ENCODE measurements around the gene COPG2. TPM values are rescaled to one million over a fixed set of nuclear protein-coding genes. Genes with fewer than 3 reads are reported as not detected.
"Not testable (repeated sequence)": the region's sequence is repeated elsewhere in the genome, so short reads cannot be mapped to it uniquely, and the experiment has no call there.

The COPG2 gene
- total RNA-seq, 1 experiment from 2014 or later = 45.7 TPM

- DNase-seq = no peak
- no peaks in the 10 kb centered on the region for H3K27me3 ChIP-seq (ENCODE audit: control insufficient read depth, insufficient read depth, low read length)
- no peaks in the 10 kb centered on the region for H3K36me3 ChIP-seq (replicated peaks; ENCODE audit: control insufficient read depth, insufficient read depth, low read length)
- no peak overlapping the region for H3K4me3 ChIP-seq (ENCODE audit: insufficient read depth, low read depth, low read length)
These were observed 102.2 kb downstream of the COPG2 start for GRCh38 chr7:130566168-130566897.

GRCh38 chr7:130560972-130561371 is 107.6 kb downstream of the COPG2 start:
- Histone ChIP-seq H3K36me3 (replicated peaks; ENCODE audit: control insufficient read depth, insufficient read depth, low read length) (no peaks in the 10 kb centered on the region), H3K27me3 (ENCODE audit: control insufficient read depth, insufficient read depth, low read length) (no peaks in the 10 kb centered on the region), H3K4me3 (ENCODE audit: insufficient read depth, low read depth, low read length) (no peak overlapping the region)
- DNase-seq = no peak

GRCh38 chr7:130559184-130559583 is 109.4 kb downstream of the COPG2 start:
- H3K4me3 ChIP-seq (ENCODE audit: insufficient read depth, low read depth, low read length) = no peak overlapping the region
- no peak for DNase-seq
- no peaks in the 10 kb centered on the region for H3K36me3 ChIP-seq (replicated peaks; ENCODE audit: control insufficient read depth, insufficient read depth, low read length)
- no peaks in the 10 kb centered on the region for H3K27me3 ChIP-seq (ENCODE audit: control insufficient read depth, insufficient read depth, low read length)

- H3K27me3 ChIP-seq (ENCODE audit: control insufficient read depth, insufficient read depth, low read length) = no peaks in the 10 kb centered on the region
- peaks cover 1% of the 10 kb centered on the region; the same call in 1 of the 2 replicates for H3K36me3 ChIP-seq (replicated peaks; ENCODE audit: control insufficient read depth, insufficient read depth, low read length)
- H3K4me3 ChIP-seq (ENCODE audit: insufficient read depth, low read depth, low read length) = no peak overlapping the region
- DNase-seq = no peak
These were observed 114.1 kb downstream of the COPG2 start for GRCh38 chr7:130554481-130554880.

GRCh38 chr7:130553398-130554029 is 115.0 kb downstream of the COPG2 start:
- peaks cover 1% of the 10 kb centered on the region; the same call in 1 of the 2 replicates for H3K36me3 ChIP-seq (replicated peaks; ENCODE audit: control insufficient read depth, insufficient read depth, low read length)
- no peak overlapping the region for H3K4me3 ChIP-seq (ENCODE audit: insufficient read depth, low read depth, low read length)
- no peak for DNase-seq
- H3K27me3 ChIP-seq (ENCODE audit: control insufficient read depth, insufficient read depth, low read length) = no peaks in the 10 kb centered on the region

GRCh38 chr7:130544356-130544755 is 124.2 kb downstream of the COPG2 start:
- Histone ChIP-seq H3K36me3 (replicated peaks; ENCODE audit: control insufficient read depth, insufficient read depth, low read length) (peaks cover 5% of the 10 kb centered on the region), H3K27me3 (ENCODE audit: control insufficient read depth, insufficient read depth, low read length) (no peaks in the 10 kb centered on the region), H3K4me3 (ENCODE audit: insufficient read depth, low read depth, low read length) (no peak overlapping the region)
- no peak for DNase-seq

GRCh38 chr7:130543487-130544010 is 125.0 kb downstream of the COPG2 start:
- Histone ChIP-seq H3K36me3 (replicated peaks; ENCODE audit: control insufficient read depth, insufficient read depth, low read length) (peaks cover 5% of the 10 kb centered on the region), H3K4me3 (ENCODE audit: insufficient read depth, low read depth, low read length) (no peak overlapping the region), H3K27me3 (ENCODE audit: control insufficient read depth, insufficient read depth, low read length) (no peaks in the 10 kb centered on the region)
- no peak for DNase-seq

GRCh38 chr7:130542297-130542696 is 126.3 kb downstream of the COPG2 start:
- H3K27me3 ChIP-seq (ENCODE audit: control insufficient read depth, insufficient read depth, low read length); H3K36me3 ChIP-seq (replicated peaks; ENCODE audit: control insufficient read depth, insufficient read depth, low read length); DNase-seq; H3K4me3 ChIP-seq (ENCODE audit: insufficient read depth, low read depth, low read length): not testable (repeated sequence)

GRCh38 chr7:130541287-130541686 is 127.3 kb downstream of the COPG2 start:
- H3K36me3 ChIP-seq (replicated peaks; ENCODE audit: control insufficient read depth, insufficient read depth, low read length); DNase-seq; H3K4me3 ChIP-seq (ENCODE audit: insufficient read depth, low read depth, low read length); H3K27me3 ChIP-seq (ENCODE audit: control insufficient read depth, insufficient read depth, low read length): not testable (repeated sequence)

GRCh38 chr7:130537894-130538293 is 130.7 kb downstream of the COPG2 start:
- not testable (repeated sequence) for H3K4me3 ChIP-seq (ENCODE audit: insufficient read depth, low read depth, low read length); DNase-seq; H3K27me3 ChIP-seq (ENCODE audit: control insufficient read depth, insufficient read depth, low read length); H3K36me3 ChIP-seq (replicated peaks; ENCODE audit: control insufficient read depth, insufficient read depth, low read length)

GRCh38 chr7:130529417-130529816 is 139.1 kb downstream of the COPG2 start:
- Histone ChIP-seq H3K27me3 (ENCODE audit: control insufficient read depth, insufficient read depth, low read length) (no peaks in the 10 kb centered on the region), H3K4me3 (ENCODE audit: insufficient read depth, low read depth, low read length) (no peak overlapping the region), H3K36me3 (replicated peaks; ENCODE audit: control insufficient read depth, insufficient read depth, low read length) (no peaks in the 10 kb centered on the region; the same call in 1 of the 2 replicates)
- DNase-seq = no peak

GRCh38 chr7:130527752-130528355 is 140.7 kb downstream of the COPG2 start:
- H3K27me3 ChIP-seq (ENCODE audit: control insufficient read depth, insufficient read depth, low read length); H3K36me3 ChIP-seq (replicated peaks; ENCODE audit: control insufficient read depth, insufficient read depth, low read length); DNase-seq; H3K4me3 ChIP-seq (ENCODE audit: insufficient read depth, low read depth, low read length): not testable (repeated sequence)

- no peaks in the 10 kb centered on the region for H3K27me3 ChIP-seq (ENCODE audit: control insufficient read depth, insufficient read depth, low read length)
- no peaks in the 10 kb centered on the region; the same call in 1 of the 2 replicates for H3K36me3 ChIP-seq (replicated peaks; ENCODE audit: control insufficient read depth, insufficient read depth, low read length)
- H3K4me3 ChIP-seq (ENCODE audit: insufficient read depth, low read depth, low read length) = no peak overlapping the region
- no peak for DNase-seq
These were observed 143.9 kb downstream of the COPG2 start for GRCh38 chr7:130524628-130525027.

- not testable (repeated sequence) for H3K27me3 ChIP-seq (ENCODE audit: control insufficient read depth, insufficient read depth, low read length); H3K36me3 ChIP-seq (replicated peaks; ENCODE audit: control insufficient read depth, insufficient read depth, low read length); DNase-seq; H3K4me3 ChIP-seq (ENCODE audit: insufficient read depth, low read depth, low read length)
These were observed 144.9 kb downstream of the COPG2 start for GRCh38 chr7:130523519-130524125.

All from H7 (cell line).